Trophoblast cell (in vitro differentiated cells and primary cell): ENCODE measurements around the gene NRDC.

ENCODE experiments used
- DNase-seq, 2 donors: peaks; one replicate each; pipeline ENCODE4 v3.0.0-alpha.2; 2016
- H2AFZ ChIP-seq: 2 replicates; pipeline ENCODE4 v1.6.1; 2013; ENCODE audit warnings: low read length, moderate library complexity, mild to moderate bottlenecking; ENCODE audit not compliant: insufficient read depth, poor library complexity
- H2AK5ac ChIP-seq: 2 replicates; pipeline ENCODE4 v1.6.1; 2013; ENCODE audit warnings: mild to moderate bottlenecking, low read length
- H2BK120ac ChIP-seq: 2 replicates; pipeline ENCODE4 v1.6.1; 2013; ENCODE audit warnings: low read length, mild to moderate bottlenecking, moderate library complexity; ENCODE audit not compliant: insufficient read depth, poor library complexity
- H2BK12ac ChIP-seq: 2 replicates; pipeline ENCODE4 v1.6.1; 2013; ENCODE audit warnings: mild to moderate bottlenecking, low read length, moderate library complexity
- H2BK5ac ChIP-seq: 2 replicates; pipeline ENCODE4 v1.6.1; 2013; ENCODE audit warnings: low read length, low read depth, moderate library complexity, mild to moderate bottlenecking; ENCODE audit not compliant: poor library complexity
- H3K14ac ChIP-seq: 2 replicates; pipeline ENCODE4 v1.6.1; 2013; ENCODE audit warnings: mild to moderate bottlenecking, low read length
- H3K18ac ChIP-seq: 2 replicates; pipeline ENCODE4 v1.6.1; 2013; ENCODE audit warnings: mild to moderate bottlenecking, low read length
- H3K23ac ChIP-seq: 2 replicates; pipeline ENCODE4 v1.6.1; 2013; ENCODE audit warnings: low read length
- H3K27ac ChIP-seq: 2 replicates; pipeline ENCODE4 v1.5.1; 2013; ENCODE audit warnings: low read depth, mild to moderate bottlenecking, inconsistent platforms, low read length, moderate library complexity
- H3K27me3 ChIP-seq: 2 replicates; pipeline ENCODE4 v1.6.1; 2013; ENCODE audit warnings: inconsistent platforms, mild to moderate bottlenecking, low read length, moderate library complexity; ENCODE audit not compliant: insufficient read depth
- H3K36me3 ChIP-seq, 2 experiments: 1 replicate in 1 of 2; 2 replicates in 1 of 2; pipeline ENCODE4 v1.6.1; 2013; ENCODE audit warnings: low read length in 2 of 2, mild to moderate bottlenecking in 2 of 2, moderate library complexity in 1 of 2; ENCODE audit not compliant: insufficient read depth in 2 of 2, control insufficient read depth in 1 of 2
- H3K4ac ChIP-seq: 2 replicates; pipeline ENCODE4 v1.6.1; 2013; ENCODE audit warnings: low read depth, mild to moderate bottlenecking, low read length, moderate library complexity
- H3K4me1 ChIP-seq, 2 experiments: 1 replicate in 1 of 2; 2 replicates in 1 of 2; pipeline ENCODE4 v1.6.1; 2013; ENCODE audit warnings: low read length in 2 of 2, mild to moderate bottlenecking in 2 of 2, moderate library complexity in 1 of 2; ENCODE audit not compliant: insufficient read depth in 2 of 2, control insufficient read depth in 1 of 2
- H3K4me2 ChIP-seq: 2 replicates; pipeline ENCODE4 v1.6.1; 2013; ENCODE audit warnings: inconsistent platforms, mild to moderate bottlenecking, low read length, moderate library complexity
- H3K4me3 ChIP-seq: 2 replicates; pipeline ENCODE4 v1.5.1; 2013; ENCODE audit warnings: mild to moderate bottlenecking, low read depth, low read length, inconsistent platforms
- H3K79me1 ChIP-seq: one replicate; pipeline ENCODE4 v1.6.1; 2013; ENCODE audit warnings: low read length
- H3K79me2 ChIP-seq: 2 replicates; pipeline ENCODE4 v1.6.1; 2013; ENCODE audit warnings: low read length, mild to moderate bottlenecking; ENCODE audit not compliant: control insufficient read depth, insufficient read depth, poor library complexity
- H3K9ac ChIP-seq: 2 replicates; pipeline ENCODE4 v1.6.1; 2013; ENCODE audit warnings: mild to moderate bottlenecking, low read length
- H3K9me3 ChIP-seq: 2 replicates; pipeline ENCODE4 v1.6.1; 2013; ENCODE audit warnings: low read depth, mild to moderate bottlenecking, control low read depth, inconsistent platforms, low read length; ENCODE audit not compliant: insufficient read depth
- H4K12ac ChIP-seq: 2 replicates; pipeline ENCODE4 v1.6.1; 2013; ENCODE audit warnings: low read depth, mild to moderate bottlenecking, low read length, moderate library complexity
- H4K8ac ChIP-seq: 2 replicates; pipeline ENCODE4 v1.6.1; 2013; ENCODE audit warnings: low read depth, mild to moderate bottlenecking, low read length, moderate library complexity
- H4K91ac ChIP-seq: one replicate; pipeline ENCODE4 v1.6.1; 2013; ENCODE audit warnings: low read depth, mild to moderate bottlenecking, low read length, moderate library complexity
- WGBS: extraction: QIAGEN DNeasy Blood & Tissue Kit; methylation state at CpG from one replicate; pipeline ENCODE4 v1.1.7; 2013; ENCODE audit warnings: missing lambda C conversion rate; ENCODE audit not compliant: insufficient read length, insufficient coverage; ENCODE audit errors: extremely low coverage; 5-methylcytosine and 5-hydroxymethylcytosine counted together

Gene NRDC

DNA sequence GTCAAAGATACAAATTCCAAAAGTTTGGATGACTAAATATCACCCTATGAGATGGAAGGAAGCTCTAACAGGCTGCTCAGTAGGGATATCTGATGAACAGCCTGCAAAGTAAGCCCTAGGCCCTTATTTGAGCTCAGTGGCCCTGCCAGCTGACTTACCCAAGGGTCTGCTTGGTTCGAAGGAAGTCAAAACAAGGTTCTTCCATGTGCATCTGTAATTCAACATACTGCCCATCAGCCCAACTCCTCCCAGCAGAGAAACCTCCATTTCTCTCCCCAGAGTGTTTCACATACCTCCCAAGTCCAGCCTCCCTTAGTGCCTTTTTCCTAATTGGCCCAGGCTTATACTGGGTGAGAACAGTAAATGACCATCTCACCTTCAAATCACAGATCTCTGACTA is 86.6 kb downstream of the NRDC start:
- Histone ChIP-seq H4K12ac (peak overlapping the region; percentile 22), H3K79me2 (no peaks in the 10 kb centered on the region), H3K4me2 (no peak overlapping the region), H4K8ac (no peak overlapping the region), H3K4me1 (peaks cover 0 to 5% of the 10 kb centered on the region in 2 experiments), H3K14ac (no peak overlapping the region), H2AK5ac (no peak overlapping the region), H3K36me3 (peaks cover 20 to 59% of the 10 kb centered on the region in 2 experiments), H3K9ac (no peak overlapping the region), H3K4ac (no peak overlapping the region), H2BK12ac (no peak overlapping the region), H3K79me1 (no peaks in the 10 kb centered on the region), H3K9me3 (no peaks in the 10 kb centered on the region), H3K27ac (no peak overlapping the region), H3K4me3 (no peak overlapping the region), H2AFZ (no peak overlapping the region), H3K27me3 (no peaks in the 10 kb centered on the region), H2BK120ac (no peak overlapping the region), H2BK5ac (no peak overlapping the region), H4K91ac (no peak overlapping the region), H3K23ac (no peak overlapping the region), H3K18ac (no peak overlapping the region)
- no peak for DNase-seq
- no CpG with 5 or more reads among the region's 1 CpG for WGBS

DNA sequence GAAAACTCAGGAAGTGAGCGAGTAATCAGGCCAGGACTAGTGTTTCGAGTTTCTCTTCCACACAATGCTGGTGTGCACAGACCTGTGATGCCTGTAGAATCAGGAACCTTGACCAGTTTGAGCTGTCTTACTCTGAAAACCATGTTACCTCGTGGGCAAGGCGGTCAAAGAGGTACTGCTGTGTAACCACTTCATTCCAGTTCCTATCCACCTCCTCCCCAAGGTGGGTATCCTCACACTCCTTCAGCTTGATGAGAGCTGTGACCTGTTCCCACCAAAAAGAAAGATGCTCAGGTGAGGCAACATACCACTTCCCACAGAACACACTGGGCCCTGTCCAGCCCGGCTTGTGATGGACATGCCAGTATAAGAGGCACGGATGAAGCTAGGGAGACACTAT is 88.1 kb downstream of the NRDC start:
- H2BK12ac ChIP-seq = peak overlapping the region; percentile 34
- H3K79me1 ChIP-seq = no peaks in the 10 kb centered on the region

DNA sequence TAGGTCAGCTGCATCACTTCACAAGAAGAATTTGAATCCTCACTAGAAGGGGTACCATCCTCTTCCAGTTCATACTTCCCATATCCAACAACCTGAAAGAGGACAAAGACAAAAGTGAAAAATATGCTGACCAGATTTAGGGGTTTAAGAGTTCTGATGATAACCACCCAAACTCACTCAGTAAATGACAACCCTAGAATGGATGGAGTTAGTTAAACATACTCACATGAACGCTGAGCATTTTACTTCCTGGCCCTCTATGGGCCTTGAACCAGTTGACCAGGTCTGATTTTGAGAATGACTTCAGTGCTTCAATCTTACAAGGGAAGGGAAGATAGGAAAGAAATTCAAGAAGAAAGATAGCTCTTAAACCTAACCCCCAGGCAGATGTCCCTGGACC is 89.2 kb downstream of the NRDC start:
- no CpG with 5 or more reads among the region's 1 CpG for WGBS
- H2BK5ac ChIP-seq = no peak overlapping the region
- DNase-seq = no peak
- no peak overlapping the region for H3K14ac ChIP-seq
- H3K18ac ChIP-seq = no peak overlapping the region
- H3K27me3 ChIP-seq = no peaks in the 10 kb centered on the region
- H3K9me3 ChIP-seq = no peaks in the 10 kb centered on the region
- peaks cover 20 to 70% of the 10 kb centered on the region in 2 experiments for H3K36me3 ChIP-seq
- H3K4me2 ChIP-seq = no peak overlapping the region
- H3K79me2 ChIP-seq = no peaks in the 10 kb centered on the region
- no peak overlapping the region for H3K23ac ChIP-seq
- H4K8ac ChIP-seq = no peak overlapping the region
- peaks cover 0 to 7% of the 10 kb centered on the region in 2 experiments for H3K4me1 ChIP-seq
- H2AK5ac ChIP-seq = no peak overlapping the region
- no peak overlapping the region for H2AFZ ChIP-seq
- no peak overlapping the region for H3K9ac ChIP-seq
- H4K12ac ChIP-seq = no peak overlapping the region
- H3K79me1 ChIP-seq = no peaks in the 10 kb centered on the region
- no peak overlapping the region for H2BK12ac ChIP-seq
- no peak overlapping the region for H4K91ac ChIP-seq
- H3K27ac ChIP-seq = no peak overlapping the region
- H3K4me3 ChIP-seq = no peak overlapping the region
- no peak overlapping the region for H3K4ac ChIP-seq
- no peak overlapping the region for H2BK120ac ChIP-seq

More for the DNA sequence above, 88.1 kb downstream of the NRDC start:
- Histone ChIP-seq H3K4me1 (peaks cover 0 to 5% of the 10 kb centered on the region in 2 experiments), H2AFZ (no peak overlapping the region), H3K4ac (no peak overlapping the region), H2AK5ac (no peak overlapping the region), H3K14ac (no peak overlapping the region), H3K23ac (no peak overlapping the region), H2BK5ac (no peak overlapping the region), H4K8ac (no peak overlapping the region), H3K4me3 (no peak overlapping the region), H2BK120ac (no peak overlapping the region), H3K27me3 (no peaks in the 10 kb centered on the region), H3K79me2 (no peaks in the 10 kb centered on the region), H3K36me3 (peaks cover 18 to 65% of the 10 kb centered on the region in 2 experiments), H3K9ac (no peak overlapping the region), H4K91ac (no peak overlapping the region), H3K9me3 (no peaks in the 10 kb centered on the region), H3K4me2 (no peak overlapping the region), H3K27ac (no peak overlapping the region), H3K18ac (no peak overlapping the region), H4K12ac (no peak overlapping the region)
- DNase-seq = no peak
- no CpG with 5 or more reads among the region's 6 CpGs for WGBS

DNA sequence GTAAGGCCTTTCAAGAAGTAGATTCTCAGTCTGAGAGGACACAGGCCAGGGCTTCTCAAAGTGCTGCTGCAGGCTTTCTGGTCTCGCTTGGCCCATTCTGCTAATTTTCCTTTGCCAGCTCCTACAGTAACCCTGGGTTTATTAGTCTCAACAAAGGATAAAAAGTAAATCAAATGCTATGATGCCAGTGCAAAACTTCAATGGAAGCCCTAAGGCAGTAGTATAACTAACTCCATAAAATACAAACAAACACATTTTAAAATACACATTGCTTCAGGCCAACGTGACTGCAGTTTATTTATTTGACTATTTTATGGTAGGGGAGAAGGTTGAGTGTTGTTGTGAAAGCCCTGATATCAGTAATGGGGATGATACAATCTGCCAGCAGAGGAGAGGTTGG is 89.6 kb downstream of the NRDC start:
- no peak overlapping the region for H2BK5ac ChIP-seq
- H3K79me1 ChIP-seq = no peaks in the 10 kb centered on the region
- no peak overlapping the region for H3K27ac ChIP-seq
- no peak overlapping the region for H4K12ac ChIP-seq
- no peak overlapping the region for H2AFZ ChIP-seq
- no peak overlapping the region for H3K4me3 ChIP-seq
- no peak overlapping the region for H4K8ac ChIP-seq
- peaks cover 19 to 71% of the 10 kb centered on the region in 2 experiments for H3K36me3 ChIP-seq
- H2BK120ac ChIP-seq = no peak overlapping the region
- peaks cover 0 to 7% of the 10 kb centered on the region in 2 experiments for H3K4me1 ChIP-seq
- H3K4me2 ChIP-seq = no peak overlapping the region
- WGBS = no CpG with 5 or more reads among the region's 2 CpGs
- no peak for DNase-seq
- H3K9ac ChIP-seq = no peak overlapping the region
- no peak overlapping the region for H4K91ac ChIP-seq
- no peak overlapping the region for H2BK12ac ChIP-seq
- no peak overlapping the region for H3K14ac ChIP-seq
- no peak overlapping the region for H2AK5ac ChIP-seq
- H3K18ac ChIP-seq = no peak overlapping the region
- H3K4ac ChIP-seq = no peak overlapping the region
- no peaks in the 10 kb centered on the region for H3K27me3 ChIP-seq
- no peaks in the 10 kb centered on the region for H3K79me2 ChIP-seq
- no peak overlapping the region for H3K23ac ChIP-seq
- H3K9me3 ChIP-seq = no peaks in the 10 kb centered on the region
